MM.1S (cell line): Measurements from ENCODE around the gene UBN1.

Experiments
- DNase-seq: peaks from one replicate; pipeline ENCODE4 v3.0.0-alpha.2; 2015
- H2AFZ ChIP-seq: fragments of 300-600 bp; sonication (generic); 2 replicates; pipeline ENCODE4 v1.6.0; 2016; ENCODE audit warnings: antibody characterized with exemption, low read length
- H3F3A ChIP-seq: fragments of 300-600 bp; sonication (generic); 2 replicates; pipeline ENCODE4 v1.6.1; 2016; ENCODE audit warnings: mild to moderate bottlenecking, antibody characterized with exemption, low read length, moderate library complexity, mixed read lengths; ENCODE audit not compliant: insufficient read depth
- H3K27ac ChIP-seq: fragments of 300-600 bp; sonication (generic); 2 replicates; pipeline ENCODE4 v1.5.1; 2016; ENCODE audit warnings: mild to moderate bottlenecking, low read length
- H3K27me3 ChIP-seq: fragments of 300-600 bp; sonication (generic); replicated peaks from 2 replicates; pipeline ENCODE4 v1.6.0; 2016; ENCODE audit warnings: low read length; ENCODE audit not compliant: insufficient read depth
- H3K36me3 ChIP-seq: fragments of 300-600 bp; sonication (generic); replicated peaks from 2 replicates; pipeline ENCODE4 v1.6.1; 2016; ENCODE audit warnings: mild to moderate bottlenecking, low read length, mixed read lengths; ENCODE audit not compliant: insufficient read depth
- H3K4me1 ChIP-seq: fragments of 300-600 bp; sonication (generic); 2 replicates; pipeline ENCODE4 v1.6.1; 2016; ENCODE audit warnings: low read length, mixed read lengths
- H3K4me2 ChIP-seq: fragments of 300-600 bp; sonication (generic); 2 replicates; pipeline ENCODE4 v1.6.0; 2016; ENCODE audit warnings: low read depth, low read length
- H3K4me3 ChIP-seq: fragments of 300-600 bp; sonication (generic); 2 replicates; pipeline ENCODE4 v1.5.1; 2016; ENCODE audit warnings: low read length, mixed read lengths
- H3K79me2 ChIP-seq: fragments of 300-600 bp; sonication (generic); 2 replicates; pipeline ENCODE4 v1.6.1; 2016; ENCODE audit warnings: mixed run types, low read length, mixed read lengths
- H3K9ac ChIP-seq: fragments of 300-600 bp; sonication (generic); 2 replicates; pipeline ENCODE4 v1.6.1; 2016; ENCODE audit warnings: low read length, mixed read lengths
- H3K9me2 ChIP-seq: fragments of 300-600 bp; sonication (generic); replicated peaks from 2 replicates; pipeline ENCODE4 v1.6.1; 2016; ENCODE audit warnings: mild to moderate bottlenecking, low read length, mixed read lengths; ENCODE audit not compliant: insufficient read depth
- H3K9me3 ChIP-seq: fragments of 300-600 bp; sonication (generic); replicated peaks from 2 replicates; pipeline ENCODE4 v1.6.1; 2016; ENCODE audit warnings: mild to moderate bottlenecking, low read length, mixed read lengths; ENCODE audit not compliant: insufficient read depth
- H4K20me1 ChIP-seq: fragments of 300-600 bp; sonication (generic); 2 replicates; pipeline ENCODE4 v1.6.1; 2016; ENCODE audit warnings: mild to moderate bottlenecking, low read length, moderate library complexity, mixed read lengths; ENCODE audit not compliant: insufficient read depth
- CTCF ChIP-seq: fragments of 300-600 bp; sonication (generic); IDR thresholded peaks from 2 replicates; pipeline ENCODE4 v1.5.1; 2016; ENCODE audit warnings: antibody characterized with exemption, low read length, mixed read lengths
- EZH2 ChIP-seq: fragments of 300-600 bp; sonication (generic); optimal IDR thresholded peaks from 2 replicates; pipeline ENCODE3; 2017; ENCODE audit warnings: low read depth, mild to moderate bottlenecking, antibody characterized with exemption, low read length, mixed read lengths
- EZH2phosphoT487 ChIP-seq: fragments of 300-600 bp; sonication (generic); IDR thresholded peaks from 2 replicates; pipeline ENCODE4 v1.6.1; 2018; ENCODE audit warnings: antibody characterized with exemption, low read length

Gene UBN1

GRCh38 chr16:4860727-4861342 lies 13.6 kb downstream of the UBN1 start:
- Histone ChIP-seq H4K20me1 (0 out of 2 replicates have a peak, but pooled peaks cover 4% of the 10 kb centered on the region), H3K27me3 (no peaks in the 10 kb centered on the region), H3K4me1 (no peaks in the 10 kb centered on the region), H3K4me3 (no peak overlapping the region), H3K9ac (no peak overlapping the region), H3K9me2 (no peaks in the 10 kb centered on the region), H3K9me3 (no peaks in the 10 kb centered on the region), H3K79me2 (peaks cover 53% of the 10 kb centered on the region), H3K36me3 (peaks cover 29% of the 10 kb centered on the region; the same call in 1 of the 2 replicates), H3K27ac (no peak overlapping the region), H2AFZ (no peak overlapping the region), H3F3A (no peaks in the 10 kb centered on the region), H3K4me2 (no peak overlapping the region)
- TF ChIP-seq EZH2 (no peak), EZH2phosphoT487 (no peak), CTCF (no peak)
- no peak for DNase-seq

GRCh38 chr16:4862639-4863038 lies 15.4 kb downstream of the UBN1 start:
- no peaks in the 10 kb centered on the region for H3K27me3 ChIP-seq
- no peak overlapping the region for H3K27ac ChIP-seq
- no peaks in the 10 kb centered on the region for H3K9me3 ChIP-seq
- H3F3A ChIP-seq, result no peaks in the 10 kb centered on the region
- H3K4me1 ChIP-seq, result no peaks in the 10 kb centered on the region
- no peak overlapping the region for H2AFZ ChIP-seq
- no peak overlapping the region for H3K9ac ChIP-seq
- DNase-seq, result no peak
- no peak for TF ChIP-seq CTCF
- TF ChIP-seq EZH2, result no peak
- TF ChIP-seq EZH2phosphoT487, result no peak
- 0 out of 2 replicates have a peak, but pooled peaks cover 4% of the 10 kb centered on the region for H4K20me1 ChIP-seq
- peaks cover 26% of the 10 kb centered on the region; the same call in 1 of the 2 replicates for H3K36me3 ChIP-seq
- no peak overlapping the region for H3K4me3 ChIP-seq
- peaks cover 66% of the 10 kb centered on the region for H3K79me2 ChIP-seq
- H3K4me2 ChIP-seq, result no peak overlapping the region
- no peaks in the 10 kb centered on the region for H3K9me2 ChIP-seq

GRCh38 chr16:4864728-4865127 lies 17.4 kb downstream of the UBN1 start:
- no peaks in the 10 kb centered on the region for H3K4me1 ChIP-seq
- no peak overlapping the region for H3K9ac ChIP-seq
- H4K20me1 ChIP-seq, result 0 out of 2 replicates have a peak, but pooled peaks cover 7% of the 10 kb centered on the region
- H3K27ac ChIP-seq, result no peak overlapping the region
- TF ChIP-seq EZH2phosphoT487, result no peak
- H3F3A ChIP-seq, result no peaks in the 10 kb centered on the region
- H2AFZ ChIP-seq, result no peak overlapping the region
- H3K27me3 ChIP-seq, result no peaks in the 10 kb centered on the region
- H3K36me3 ChIP-seq, result peaks cover 12% of the 10 kb centered on the region; the same call in 1 of the 2 replicates
- no peaks in the 10 kb centered on the region for H3K9me2 ChIP-seq
- no peak overlapping the region for H3K4me3 ChIP-seq
- no peak for DNase-seq
- no peaks in the 10 kb centered on the region for H3K9me3 ChIP-seq
- no peak overlapping the region for H3K4me2 ChIP-seq
- H3K79me2 ChIP-seq, result peaks cover 79% of the 10 kb centered on the region

- H3K4me2 ChIP-seq, result no peak overlapping the region
- H3K79me2 ChIP-seq, result peaks cover 75% of the 10 kb centered on the region
- H3K4me1 ChIP-seq, result no peaks in the 10 kb centered on the region
- H4K20me1 ChIP-seq, result 0 out of 2 replicates have a peak, but pooled peaks cover 7% of the 10 kb centered on the region
- peaks cover 7% of the 10 kb centered on the region; the same call in 1 of the 2 replicates for H3K36me3 ChIP-seq
- DNase-seq, result no peak
- no peaks in the 10 kb centered on the region for H3F3A ChIP-seq
- no peaks in the 10 kb centered on the region for H3K9me3 ChIP-seq
- no peak overlapping the region for H3K27ac ChIP-seq
- H3K9ac ChIP-seq, result no peak overlapping the region
- H3K9me2 ChIP-seq, result no peaks in the 10 kb centered on the region
- no peaks in the 10 kb centered on the region for H3K27me3 ChIP-seq
- no peak overlapping the region for H3K4me3 ChIP-seq
- no peak for TF ChIP-seq EZH2phosphoT487
- no peak for TF ChIP-seq CTCF
- no peak for TF ChIP-seq EZH2
- no peak overlapping the region for H2AFZ ChIP-seq
These were observed 18.1 kb downstream of the UBN1 start for GRCh38 chr16:4865231-4865860.
